Stimulated activated CD4-positive, alpha-beta T cell treated with anti-CD3 and anti-CD28 coated beads, Interleukin-15, amount 100 ng/mL, for 1 hour (primary cell): ENCODE data around the gene IP6K3.
A peak's percentile ranks its signal among the peaks of the same experiment; 100 is the strongest.

Source experiments
- DNase-seq, 2 donors: peaks; one replicate each; pipeline ENCODE4 v3.0.0-alpha.2; 2020; ENCODE audit warnings: low read depth in 1 of 2, low spot score in 1 of 2

The IP6K3 gene

DNA sequence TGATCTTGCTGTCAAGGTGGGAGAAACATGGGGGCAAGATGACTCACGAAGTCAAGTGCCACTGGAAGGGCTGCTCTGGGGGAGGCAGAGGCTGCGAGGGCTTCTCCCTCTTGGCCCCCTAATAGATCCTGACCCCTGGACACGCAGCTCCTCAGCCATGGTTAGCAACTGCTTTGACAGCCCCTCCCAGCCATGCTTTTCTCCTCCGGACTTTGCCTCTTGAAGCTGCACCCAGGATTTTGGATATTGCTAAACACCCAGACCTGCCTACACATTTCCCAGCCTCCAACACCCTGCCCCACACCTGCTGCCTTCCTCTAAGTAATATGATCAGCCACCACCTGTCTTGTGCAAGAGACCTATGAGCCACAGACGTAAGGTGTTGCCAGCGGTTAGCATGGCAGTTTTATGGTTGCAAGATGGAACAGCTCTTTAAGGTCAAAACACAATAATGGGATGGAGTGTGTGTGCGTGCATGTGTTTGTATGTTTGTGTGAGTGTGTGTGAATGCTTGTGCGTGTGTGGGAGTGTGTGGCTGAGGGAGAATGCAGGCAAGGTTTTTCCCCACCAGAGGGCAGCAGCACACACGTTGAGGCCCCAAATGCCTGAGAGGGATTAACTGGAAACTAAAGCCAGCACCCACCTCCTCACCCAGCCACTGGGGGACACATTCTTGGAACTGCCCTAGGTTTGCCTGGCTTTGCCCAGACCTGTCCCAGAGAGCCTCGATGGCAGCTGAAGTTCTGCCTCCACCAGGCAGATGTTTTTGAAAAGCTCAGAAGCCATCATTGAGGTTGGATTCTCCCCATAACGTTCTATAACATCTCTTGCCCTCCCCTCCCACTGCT is 2.5 kb downstream of the IP6K3 start:
- DNase-seq, result peak; percentile 42 to 60

DNA sequence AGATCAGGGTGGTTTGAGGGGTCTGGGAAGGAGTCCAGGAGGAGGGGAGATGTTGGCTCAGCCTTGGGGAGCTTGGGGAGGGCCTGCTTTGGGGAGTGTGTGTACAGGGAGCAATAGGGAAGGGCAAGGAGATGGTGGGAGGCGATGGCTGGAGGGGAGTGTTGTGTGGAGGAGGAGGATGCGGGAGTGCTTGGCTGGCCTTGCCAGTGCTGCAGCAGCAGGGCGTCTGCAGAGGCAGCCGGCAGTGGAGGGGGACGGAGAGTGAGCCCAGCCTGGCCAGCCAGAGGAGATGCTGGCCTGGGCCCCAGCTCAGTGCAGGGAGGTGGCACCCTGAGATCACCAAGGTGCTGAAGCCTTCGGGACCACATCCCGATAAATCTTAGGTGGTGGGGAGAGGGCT is 3.9 kb downstream of the IP6K3 start:
- no peak for DNase-seq

GRCh38 chr6:33742092-33742491 is 4.6 kb downstream of the IP6K3 start:
- no peak for DNase-seq

DNA sequence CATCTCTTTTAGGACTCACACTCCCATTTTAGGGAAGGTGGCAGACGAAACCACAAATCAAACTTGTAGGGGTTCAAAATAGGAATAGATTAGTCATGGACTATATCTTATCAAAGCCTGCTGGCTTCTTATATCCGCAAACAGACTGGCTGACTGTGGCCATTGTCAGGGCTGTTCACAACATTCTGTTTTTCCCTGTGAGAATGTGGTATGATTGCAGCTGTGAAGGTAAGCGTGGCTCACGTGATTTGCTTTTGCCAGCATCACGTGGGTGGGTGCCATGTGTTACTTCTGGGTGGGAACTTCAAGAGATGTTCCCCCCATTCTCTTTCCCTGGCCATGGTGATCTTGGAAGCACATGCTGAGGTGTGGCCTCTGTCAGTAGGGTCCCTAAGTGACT is 5.9 kb downstream of the IP6K3 start:
- no peak for DNase-seq

DNA sequence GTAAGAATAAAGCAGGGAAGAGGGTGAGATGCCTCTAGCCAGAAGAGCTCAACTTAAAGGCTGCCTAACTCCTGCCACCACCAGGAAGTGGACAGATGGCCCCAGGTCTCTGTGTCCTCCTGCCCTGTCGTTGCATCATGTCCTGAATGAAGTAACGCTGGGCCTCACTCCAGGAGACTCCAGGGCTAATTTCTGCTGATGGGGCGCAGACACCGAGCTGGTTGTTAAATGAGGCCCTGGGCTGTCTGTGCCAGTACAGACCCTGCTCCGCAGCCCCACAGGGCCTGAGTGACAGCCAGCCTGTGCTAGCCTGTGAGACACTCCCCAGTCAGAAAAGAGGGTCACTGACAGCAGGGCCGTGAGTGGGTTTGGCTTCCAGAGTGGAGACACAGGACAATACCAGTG is 6.5 kb downstream of the IP6K3 start:
- no peak for DNase-seq

DNA sequence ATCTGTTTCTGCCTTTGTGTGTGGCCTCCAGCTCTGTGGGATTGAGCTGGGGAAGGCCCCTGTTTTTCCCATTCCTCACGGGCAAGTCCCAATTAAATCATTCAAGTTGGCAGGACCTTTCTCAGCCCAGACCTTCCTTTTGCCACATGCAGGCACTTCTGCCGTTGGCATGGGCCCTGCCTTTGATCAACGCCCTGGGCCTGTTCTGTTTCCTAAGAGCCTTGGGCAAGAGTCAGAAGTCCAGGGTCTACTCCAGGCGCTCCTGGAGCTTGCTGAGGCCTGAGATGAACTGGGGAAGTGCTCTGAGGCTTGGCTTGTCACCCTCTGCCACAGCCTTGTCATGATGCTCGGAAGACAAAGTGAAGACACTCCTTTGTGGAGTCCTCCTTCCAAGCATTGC is 7.1 kb downstream of the IP6K3 start:
- no peak for DNase-seq

GRCh38 chr6:33738879-33739278 is 7.8 kb downstream of the IP6K3 start:
- no peak for DNase-seq

GRCh38 chr6:33738153-33738552 is 8.6 kb downstream of the IP6K3 start:
- DNase-seq, result no peak

- DNase-seq, result no peak
Measured at GRCh38 chr6:33737267-33738026, 9.3 kb downstream of the IP6K3 start.

GRCh38 chr6:33735216-33735615 is 11.5 kb downstream of the IP6K3 start:
- DNase-seq, result no peak

- no peak for DNase-seq
Measured at GRCh38 chr6:33733709-33734007, 13.0 kb downstream of the IP6K3 start.

DNA sequence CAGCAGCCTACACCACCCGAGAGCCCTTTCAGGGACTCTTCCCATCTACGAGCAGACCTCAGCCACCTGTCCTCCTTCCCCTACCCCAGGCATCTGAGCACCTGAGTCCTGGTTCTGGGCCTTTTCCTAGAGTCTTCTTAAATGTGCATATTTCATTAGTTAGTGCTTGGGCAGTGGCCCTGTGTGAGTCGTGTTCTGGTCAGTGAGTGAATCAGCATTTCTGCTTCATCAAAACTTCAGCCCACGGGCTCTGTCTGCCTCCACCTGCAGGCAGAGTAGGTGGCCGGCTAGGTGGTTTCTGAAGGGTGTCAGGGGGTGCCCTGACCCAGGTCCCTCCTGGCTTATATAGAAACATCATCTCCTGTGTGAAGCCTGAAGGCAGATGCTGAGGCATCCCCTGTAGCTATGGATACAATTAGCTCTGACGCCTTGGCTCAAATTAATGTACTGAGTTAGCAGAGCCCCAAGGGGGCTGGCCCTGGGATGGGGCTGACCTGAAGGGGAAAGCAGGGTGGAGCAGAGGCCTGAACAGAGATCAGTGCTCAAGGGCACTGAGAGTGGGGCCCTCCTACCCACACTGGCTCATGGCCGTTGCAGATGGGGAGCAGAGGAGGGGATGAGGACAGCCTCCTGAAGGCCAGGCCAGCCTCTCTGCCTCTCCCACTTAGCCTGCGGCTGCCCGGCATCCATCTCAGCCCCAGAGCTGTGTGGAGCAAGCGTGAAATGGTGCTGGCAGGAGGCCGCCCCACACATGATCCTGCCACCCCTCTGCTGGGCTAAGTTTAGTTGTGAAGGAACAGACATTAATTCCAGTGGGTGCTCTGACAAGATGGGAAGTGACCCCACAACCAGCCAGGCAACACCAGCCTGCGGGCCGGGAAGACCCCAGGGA is 13.6 kb downstream of the IP6K3 start:
- DNase-seq, result no peak

GRCh38 chr6:33732385-33732784 is 14.3 kb downstream of the IP6K3 start:
- DNase-seq, result no peak

DNA sequence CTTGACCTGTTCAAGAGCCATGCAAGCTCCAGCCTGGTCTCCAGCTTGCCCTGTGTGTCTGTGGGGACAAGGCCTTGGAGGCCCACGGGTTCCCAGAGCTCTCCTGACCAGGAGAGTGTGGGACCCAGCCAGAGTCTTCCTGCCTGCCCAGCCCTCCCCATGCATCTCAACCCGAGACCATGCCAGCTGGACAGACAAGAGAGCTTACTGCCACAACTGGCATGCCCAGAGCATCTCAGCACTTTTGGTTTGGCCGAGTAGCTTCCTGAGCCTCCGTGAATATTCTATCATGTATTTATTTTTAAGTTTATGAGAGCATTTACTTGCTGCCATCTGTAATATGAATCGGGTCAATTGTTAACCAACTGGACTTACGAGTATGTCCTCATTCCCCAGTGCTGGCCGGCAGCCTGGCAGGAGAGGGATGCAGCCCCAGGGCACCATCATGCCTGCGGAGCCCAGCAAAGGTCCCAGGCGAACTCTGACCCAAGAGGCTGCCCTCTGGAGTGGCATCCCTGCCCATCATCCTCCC is 14.9 kb downstream of the IP6K3 start:
- DNase-seq, result no peak

- no peak for DNase-seq
Measured at GRCh38 chr6:33731035-33731434, 15.7 kb downstream of the IP6K3 start.

GRCh38 chr6:33730611-33731010 is 16.1 kb downstream of the IP6K3 start:
- no peak for DNase-seq

- no peak for DNase-seq
Measured at GRCh38 chr6:33729059-33729458, 17.6 kb downstream of the IP6K3 start.

GRCh38 chr6:33728438-33728837 is 18.3 kb downstream of the IP6K3 start:
- no peak for DNase-seq

DNA sequence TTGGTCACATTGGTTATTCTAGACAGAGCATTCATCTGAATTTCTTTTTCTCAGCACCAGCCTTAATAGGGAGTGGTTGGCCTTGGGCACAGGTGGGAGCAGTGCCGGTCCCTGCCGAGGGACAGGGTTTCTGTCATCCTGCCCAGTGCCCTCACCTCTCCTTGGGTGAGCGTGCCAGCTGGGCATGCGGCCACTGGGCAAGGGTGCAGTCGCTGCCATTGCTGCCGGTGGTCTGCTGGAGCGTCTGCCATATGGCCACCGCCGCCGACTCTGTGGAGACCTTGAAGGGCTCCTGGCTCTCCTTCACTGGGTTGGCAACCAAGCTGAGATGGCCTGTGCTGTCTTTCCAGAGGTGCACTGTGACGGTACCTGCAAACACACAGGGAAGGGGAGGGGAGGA is 18.8 kb downstream of the IP6K3 start:
- no peak for DNase-seq

DNA sequence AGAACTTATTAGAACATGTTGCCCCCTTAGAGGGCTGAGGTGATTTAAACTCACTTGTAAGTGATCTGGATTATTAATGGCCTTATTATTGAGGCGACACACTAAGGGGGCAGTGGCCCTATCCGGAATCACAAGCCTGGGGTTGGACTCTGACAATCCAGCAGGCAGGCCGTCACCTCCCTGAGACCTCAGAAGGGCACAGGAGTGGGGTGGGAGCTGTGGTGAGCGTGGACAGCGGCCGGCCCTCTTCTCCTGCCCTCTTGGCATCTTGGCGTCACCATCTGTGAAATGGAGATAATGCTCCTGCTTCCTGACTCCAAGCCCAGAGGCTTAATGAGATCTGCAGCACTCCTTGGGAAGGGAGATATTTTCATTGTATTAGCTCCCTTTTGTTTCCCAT is 19.6 kb downstream of the IP6K3 start:
- DNase-seq, result no peak

DNA sequence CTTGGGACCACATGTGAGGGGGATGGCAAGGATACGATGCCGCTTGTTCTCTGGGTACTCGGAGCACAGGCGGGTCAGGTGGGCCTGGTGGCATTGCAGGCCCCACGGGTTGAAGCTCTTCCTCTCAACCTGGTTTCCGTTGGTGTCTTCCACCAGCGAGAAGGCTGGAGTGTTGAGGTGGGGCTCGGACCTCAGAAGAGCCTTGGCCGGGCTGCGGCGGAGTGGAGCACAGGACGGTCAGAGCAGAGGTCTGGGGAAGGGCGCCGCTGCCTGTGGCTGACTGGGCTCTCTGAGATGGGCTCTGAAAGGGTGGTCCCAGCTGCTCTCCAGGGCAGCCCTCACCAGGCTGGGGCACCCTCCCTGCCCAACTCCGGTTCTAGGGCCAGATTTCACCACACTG is 20.0 kb downstream of the IP6K3 start:
- DNase-seq, result no peak
